GM18511 (cell line): ENCODE data around the gene RUNX1.

Experiments
- ATAC-seq: cut with Tn5 transposase; IDR thresholded peaks from one replicate; pipeline ENCODE4 v1.9.1; 2021; ENCODE audit warnings: mild to moderate bottlenecking, moderate library complexity; ENCODE audit not compliant: unreplicated experiment

Gene RUNX1

DNA sequence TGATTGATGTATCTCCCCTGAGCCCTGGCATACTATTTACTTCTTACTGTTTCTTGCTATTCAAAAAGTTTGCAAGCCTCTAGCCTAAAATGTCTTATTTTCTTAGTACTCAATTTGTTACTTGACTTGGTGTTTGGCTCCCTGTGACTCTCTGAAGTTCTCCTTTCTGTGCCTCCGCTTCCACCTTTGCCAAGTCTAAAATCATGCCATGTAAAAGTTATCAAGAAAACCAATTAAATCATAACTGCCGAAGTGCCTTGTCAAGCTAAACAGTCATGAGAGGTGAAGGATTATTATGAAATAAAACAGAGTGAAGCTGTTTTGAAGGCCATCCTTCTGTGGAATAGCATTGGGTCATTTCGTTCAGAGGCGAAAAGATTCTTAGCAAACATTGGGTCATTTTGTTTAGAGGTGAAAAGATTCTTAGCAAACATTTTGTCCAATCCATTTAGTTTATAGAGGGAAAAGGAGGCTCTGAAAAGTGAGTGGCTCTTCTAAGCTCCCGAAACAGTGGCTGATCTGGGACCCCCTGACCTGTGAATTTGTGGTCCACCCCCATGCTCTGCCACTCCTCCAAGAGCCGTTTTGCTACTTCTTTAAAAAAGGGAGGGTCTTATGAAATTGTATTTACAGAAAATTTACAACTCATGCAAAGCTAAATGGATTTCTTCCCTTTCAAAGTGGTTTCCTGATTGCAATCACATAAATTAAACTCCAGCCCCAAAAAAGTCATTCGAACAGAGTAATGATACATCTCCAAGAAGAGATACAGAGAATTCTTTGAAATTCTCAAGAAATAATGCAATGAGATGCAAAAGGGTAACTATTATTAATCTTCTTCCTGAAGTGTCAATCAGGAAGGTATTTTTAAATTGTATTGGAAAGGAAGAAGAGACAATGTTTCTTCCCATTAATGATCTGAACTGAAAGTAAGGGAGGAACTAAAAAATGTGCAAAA is 141.4 kb downstream of the RUNX1 start:
- no peak for ATAC-seq

- no peak for ATAC-seq
Observed at GRCh38 chr21:34906401-34906800, 142.7 kb downstream of the RUNX1 start.

GRCh38 chr21:34905218-34905537 is 143.9 kb downstream of the RUNX1 start:
- ATAC-seq = no peak

DNA sequence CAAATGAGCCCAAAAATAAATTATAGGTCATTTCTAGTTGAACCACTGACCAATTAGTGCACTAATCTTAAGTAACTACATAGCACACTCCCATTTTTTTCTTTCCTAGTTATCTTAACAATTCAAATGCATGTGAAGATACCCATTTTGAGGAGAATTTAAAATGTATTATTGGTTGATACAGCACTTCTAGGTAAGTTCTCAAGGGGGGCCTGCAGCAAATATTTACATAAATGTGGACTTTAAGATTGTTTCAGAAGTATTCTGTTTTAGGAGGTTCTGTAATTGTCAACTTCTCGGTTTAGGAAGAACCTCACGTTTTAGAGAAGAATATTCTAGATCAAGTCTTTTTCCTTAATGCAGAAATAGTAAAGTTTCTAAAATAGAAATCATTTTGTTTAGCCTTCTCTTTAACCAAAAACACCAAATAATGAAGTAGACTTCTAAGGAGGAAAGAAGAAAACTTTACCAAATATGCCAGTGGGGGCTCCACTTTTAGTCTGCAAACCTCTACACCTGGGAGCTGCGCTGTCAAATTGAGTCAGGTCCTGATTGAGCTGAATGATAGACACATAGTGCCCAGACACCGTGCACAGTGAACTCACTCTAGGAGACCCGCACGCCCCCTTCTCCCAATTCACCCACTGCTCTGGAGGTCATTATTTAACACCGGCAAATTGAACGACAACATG is 144.4 kb downstream of the RUNX1 start:
- ATAC-seq = no peak

- no peak for ATAC-seq
Observed at GRCh38 chr21:34900376-34900775, 148.7 kb downstream of the RUNX1 start.

DNA sequence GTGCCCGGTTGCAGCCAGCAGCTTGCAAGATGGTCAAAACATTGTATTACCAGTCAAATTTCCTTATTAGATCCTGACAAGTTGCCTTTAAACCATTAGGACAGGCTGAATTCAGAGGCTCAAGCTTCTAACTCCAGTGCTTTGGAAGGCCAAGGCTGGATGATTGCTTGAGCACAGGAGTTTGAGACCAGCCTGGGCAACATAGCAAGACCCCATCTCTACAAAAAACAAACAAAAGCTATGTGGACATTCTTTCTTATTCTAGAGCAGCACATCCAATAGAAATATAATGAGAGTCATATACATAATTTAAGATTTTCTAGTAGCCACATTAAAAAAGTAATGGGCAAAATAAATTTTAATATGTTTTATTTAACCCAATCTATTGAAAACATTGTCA is 149.3 kb downstream of the RUNX1 start:
- no peak for ATAC-seq

DNA sequence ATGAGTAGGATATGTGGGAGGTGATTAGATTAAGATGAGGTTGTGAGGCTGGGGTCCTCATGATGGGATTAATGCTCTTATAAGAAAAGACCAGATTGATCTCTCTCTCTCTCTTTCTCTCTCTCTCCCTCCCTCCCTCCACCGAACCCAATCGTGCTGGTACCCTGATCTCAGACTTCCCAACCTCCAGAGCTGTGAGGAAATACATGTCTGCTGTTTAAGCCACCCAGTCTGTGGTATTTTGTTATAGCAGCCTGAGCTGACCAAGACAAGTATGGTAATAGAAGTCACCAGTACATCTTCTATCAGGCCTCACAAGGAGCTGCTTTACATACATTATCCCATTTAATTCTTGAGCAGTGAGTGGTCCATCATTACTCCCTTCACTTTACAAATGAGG is 149.8 kb downstream of the RUNX1 start:
- ATAC-seq = no peak

DNA sequence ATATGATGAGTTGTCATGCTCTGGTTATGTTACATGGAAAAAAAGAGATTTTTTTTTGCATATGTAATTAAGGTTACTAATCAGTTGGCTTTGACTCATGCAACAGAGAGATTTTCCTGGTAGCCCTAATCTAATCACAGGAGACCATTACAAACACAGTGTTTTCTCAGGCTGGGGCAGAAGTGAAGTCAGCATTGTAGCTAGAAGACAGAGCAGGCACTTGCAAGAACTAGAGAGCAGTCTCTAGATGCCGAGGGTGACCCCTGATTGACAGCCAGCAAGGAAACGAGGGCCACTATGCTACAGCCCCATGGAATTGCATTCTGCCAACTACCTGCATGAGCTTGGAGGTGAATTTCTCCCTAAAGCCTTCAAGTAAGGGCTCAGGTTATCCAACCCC is 151.3 kb downstream of the RUNX1 start:
- ATAC-seq = no peak

GRCh38 chr21:34894401-34894800 is 154.7 kb downstream of the RUNX1 start:
- ATAC-seq = no peak

DNA sequence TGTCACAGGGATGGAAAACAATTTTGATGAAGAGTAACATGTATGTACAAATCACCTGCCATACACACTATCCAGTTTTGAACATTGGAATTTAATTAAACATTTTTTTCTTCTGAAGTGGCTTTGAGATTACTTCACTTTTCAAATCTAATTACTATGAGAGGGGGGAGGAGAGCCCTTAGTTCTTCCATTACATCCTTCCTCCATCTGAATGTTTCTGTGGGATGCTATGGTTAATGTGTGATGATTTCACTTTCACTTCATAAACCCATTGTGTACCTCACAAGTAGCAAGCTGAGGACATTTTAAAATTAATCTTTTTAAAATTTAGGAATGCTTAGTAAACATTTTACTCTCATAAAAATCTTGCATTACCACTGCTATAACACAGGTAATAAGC is 156.9 kb downstream of the RUNX1 start:
- ATAC-seq = no peak

DNA sequence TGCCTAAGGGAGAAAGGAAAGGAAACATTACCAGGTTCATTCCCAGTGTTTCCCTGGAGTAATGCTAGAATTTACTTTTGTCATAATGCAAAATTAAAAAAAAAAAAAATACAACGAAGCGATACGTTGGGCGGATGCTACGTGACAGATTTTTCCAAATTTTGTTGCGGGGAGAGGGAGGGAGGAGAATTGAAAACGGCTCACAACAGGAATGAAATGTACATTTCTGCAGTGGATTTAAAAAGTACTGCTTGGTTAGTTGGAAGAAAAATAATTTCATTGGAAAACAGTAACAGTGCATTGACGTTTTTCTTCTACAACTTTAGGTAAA is 157.5 kb downstream of the RUNX1 start:
- no peak for ATAC-seq

GRCh38 chr21:34890724-34891612 is 158.1 kb downstream of the RUNX1 start:
- no peak for ATAC-seq

GRCh38 chr21:34890470-34890723 is 158.7 kb downstream of the RUNX1 start:
- no peak for ATAC-seq

GRCh38 chr21:34889676-34890469 is 159.2 kb downstream of the RUNX1 start:
- peak; percentile 43 for ATAC-seq

GRCh38 chr21:34889320-34889675 is 159.8 kb downstream of the RUNX1 start:
- ATAC-seq = peak; percentile 9

- peak; percentile 62 for ATAC-seq
Observed at GRCh38 chr21:34888569-34889319, 160.4 kb downstream of the RUNX1 start.

DNA sequence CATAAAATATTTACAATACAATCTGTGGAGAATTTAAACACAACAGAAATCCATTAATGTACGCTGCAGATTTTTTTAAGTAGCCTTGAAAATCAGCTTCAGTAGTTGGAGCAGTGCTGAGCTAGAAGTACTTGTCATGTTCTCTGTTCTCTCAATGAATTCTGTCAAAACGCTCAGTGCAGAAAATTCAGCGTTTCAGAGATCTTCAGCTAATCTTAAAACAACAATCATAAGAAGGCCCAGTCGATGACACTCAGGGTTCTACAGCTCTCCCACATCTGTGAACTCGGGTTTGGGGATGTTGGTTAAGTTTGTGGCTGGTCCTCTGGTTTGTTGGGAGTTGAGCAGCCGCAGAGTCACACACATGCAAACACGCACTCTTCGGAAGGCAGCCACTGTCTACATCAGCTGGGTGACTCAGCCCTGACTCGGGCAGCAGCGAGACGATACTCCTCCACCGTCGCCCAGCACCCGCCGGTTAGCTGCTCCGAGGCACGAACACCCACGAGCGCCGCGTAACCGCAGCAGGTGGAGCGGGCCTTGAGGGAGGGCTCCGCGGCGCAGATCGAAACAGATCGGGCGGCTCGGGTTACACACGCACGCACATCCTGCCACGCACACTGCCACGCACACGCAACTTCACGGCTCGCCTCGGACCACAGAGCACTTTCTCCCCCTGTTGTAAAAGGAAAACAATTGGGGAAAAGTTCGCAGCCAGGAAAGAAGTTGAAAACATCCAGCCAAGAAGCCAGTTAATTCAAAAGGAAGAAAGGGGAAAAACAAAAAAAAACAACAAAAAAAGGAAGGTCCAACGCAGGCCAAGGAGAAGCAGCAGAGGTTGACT is 161.2 kb downstream of the RUNX1 start:
- ATAC-seq = peak; percentile 53

- no peak for ATAC-seq
Observed at GRCh38 chr21:34887105-34887442, 162.0 kb downstream of the RUNX1 start.

DNA sequence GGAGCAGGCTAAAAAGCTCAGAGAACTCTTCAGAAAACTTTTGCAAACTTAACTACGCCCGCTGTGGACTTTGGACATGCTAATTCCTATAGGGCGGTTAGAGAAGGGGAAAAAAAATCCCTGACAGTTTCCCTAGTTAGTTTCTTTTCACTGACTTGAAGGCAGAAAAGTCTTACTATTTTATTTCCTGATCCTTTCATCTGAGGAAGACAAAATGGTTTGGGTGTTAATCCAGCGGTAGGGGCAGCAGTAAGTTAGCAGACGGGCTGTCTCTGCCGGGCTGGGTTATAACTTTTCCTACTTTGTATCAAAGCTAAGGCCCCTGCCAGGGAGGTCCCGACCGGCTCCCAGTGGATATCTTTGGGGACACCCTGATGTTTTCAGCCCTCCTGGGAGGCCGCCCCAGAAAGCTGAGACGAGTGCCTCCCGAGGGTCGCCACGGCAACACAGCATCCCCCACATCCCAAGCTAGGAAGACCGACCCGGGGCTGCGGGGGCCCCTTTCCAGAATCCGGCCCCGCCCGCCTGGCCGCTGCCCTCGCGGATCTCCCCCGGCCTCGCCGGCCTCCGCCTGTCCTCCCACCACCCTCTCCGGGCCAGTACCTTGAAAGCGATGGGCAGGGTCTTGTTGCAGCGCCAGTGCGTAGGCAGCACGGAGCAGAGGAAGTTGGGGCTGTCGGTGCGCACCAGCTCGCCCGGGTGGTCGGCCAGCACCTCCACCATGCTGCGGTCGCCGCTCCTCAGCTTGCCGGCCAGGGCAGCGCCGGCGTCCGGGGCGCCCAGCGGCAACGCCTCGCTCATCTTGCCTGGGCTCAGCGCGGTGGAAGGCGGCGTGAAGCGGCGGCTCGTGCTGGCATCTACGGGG is 162.6 kb downstream of the RUNX1 start:
- ATAC-seq = no peak
